GM21786 (cell line): Measurements from ENCODE around the gene TMEM225B.
"Not testable (repeated sequence)": the region's sequence is repeated elsewhere in the genome, so short reads cannot be mapped to it uniquely, and the experiment has no call there.

Source experiments
- ATAC-seq: cut with Tn5 transposase; IDR thresholded peaks from one replicate; pipeline ENCODE4 v1.9.1; 2021; ENCODE audit not compliant: unreplicated experiment

Gene TMEM225B

GRCh38 chr7:99623091-99623693 lies 25.1 kb downstream of the TMEM225B start:
- ATAC-seq = no peak

GRCh38 chr7:99623702-99624447 lies 25.8 kb downstream of the TMEM225B start:
- ATAC-seq = no peak

- ATAC-seq = no peak
These were observed 26.4 kb downstream of the TMEM225B start for GRCh38 chr7:99624484-99624883.

DNA sequence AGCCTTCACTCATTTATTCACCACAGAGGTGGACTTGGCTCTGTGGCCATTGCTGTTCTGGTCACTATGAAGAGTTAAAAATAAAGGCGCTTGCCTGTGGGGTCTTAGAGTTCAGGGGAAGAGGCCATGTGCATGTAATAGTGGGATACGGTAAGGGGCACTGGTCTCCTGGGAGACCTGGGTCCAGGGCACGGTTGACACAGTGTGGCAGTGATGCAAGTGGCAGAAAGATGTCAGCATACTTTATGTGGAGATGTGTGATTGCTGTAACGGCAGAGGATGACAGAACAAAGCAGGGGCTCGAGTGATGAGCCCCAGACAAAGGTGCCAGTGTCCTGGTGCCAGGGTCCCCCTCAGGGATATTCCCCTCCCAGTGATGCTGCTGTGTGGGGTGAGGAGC lies 27.3 kb downstream of the TMEM225B start:
- no peak for ATAC-seq

DNA sequence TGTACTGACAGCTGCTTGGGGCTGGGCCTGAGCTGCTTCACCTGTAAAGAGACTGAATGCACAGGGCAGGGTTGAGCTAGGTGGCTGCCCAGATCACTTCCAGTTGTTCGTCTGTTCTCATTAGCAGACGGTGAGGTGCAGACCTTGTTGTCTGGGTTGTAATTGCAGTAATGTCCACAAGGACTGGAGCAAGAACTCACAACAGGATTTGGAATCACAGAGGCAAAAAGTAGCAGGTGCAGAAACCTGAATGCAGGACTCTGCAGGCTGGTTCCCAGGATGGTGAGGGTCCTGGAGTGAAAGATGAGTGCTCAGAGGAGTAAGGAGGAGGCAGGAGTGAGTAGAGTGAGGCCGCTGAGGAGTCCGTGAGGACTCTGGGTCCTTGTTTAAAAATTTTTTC lies 27.9 kb downstream of the TMEM225B start:
- no peak for ATAC-seq

- ATAC-seq = no peak
These were observed 28.6 kb downstream of the TMEM225B start for GRCh38 chr7:99626661-99627060.

- no peak for ATAC-seq
These were observed 29.4 kb downstream of the TMEM225B start for GRCh38 chr7:99627513-99627912.

- ATAC-seq = no peak
These were observed 30.7 kb downstream of the TMEM225B start for GRCh38 chr7:99628471-99629465.

DNA sequence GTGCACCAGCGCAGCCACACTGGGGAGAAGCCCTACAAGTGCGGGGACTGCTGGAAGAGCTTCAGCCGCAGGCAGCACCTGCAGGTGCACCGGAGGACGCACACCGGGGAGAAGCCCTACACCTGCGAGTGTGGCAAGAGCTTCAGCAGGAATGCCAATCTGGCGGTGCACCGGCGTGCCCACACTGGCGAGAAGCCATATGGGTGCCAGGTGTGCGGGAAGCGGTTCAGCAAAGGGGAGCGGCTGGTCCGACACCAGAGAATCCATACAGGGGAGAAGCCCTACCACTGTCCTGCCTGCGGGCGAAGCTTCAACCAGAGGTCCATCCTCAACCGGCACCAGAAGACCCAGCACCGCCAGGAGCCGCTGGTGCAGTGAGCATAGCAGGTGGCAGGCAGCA lies 31.6 kb downstream of the TMEM225B start:
- no peak for ATAC-seq

DNA sequence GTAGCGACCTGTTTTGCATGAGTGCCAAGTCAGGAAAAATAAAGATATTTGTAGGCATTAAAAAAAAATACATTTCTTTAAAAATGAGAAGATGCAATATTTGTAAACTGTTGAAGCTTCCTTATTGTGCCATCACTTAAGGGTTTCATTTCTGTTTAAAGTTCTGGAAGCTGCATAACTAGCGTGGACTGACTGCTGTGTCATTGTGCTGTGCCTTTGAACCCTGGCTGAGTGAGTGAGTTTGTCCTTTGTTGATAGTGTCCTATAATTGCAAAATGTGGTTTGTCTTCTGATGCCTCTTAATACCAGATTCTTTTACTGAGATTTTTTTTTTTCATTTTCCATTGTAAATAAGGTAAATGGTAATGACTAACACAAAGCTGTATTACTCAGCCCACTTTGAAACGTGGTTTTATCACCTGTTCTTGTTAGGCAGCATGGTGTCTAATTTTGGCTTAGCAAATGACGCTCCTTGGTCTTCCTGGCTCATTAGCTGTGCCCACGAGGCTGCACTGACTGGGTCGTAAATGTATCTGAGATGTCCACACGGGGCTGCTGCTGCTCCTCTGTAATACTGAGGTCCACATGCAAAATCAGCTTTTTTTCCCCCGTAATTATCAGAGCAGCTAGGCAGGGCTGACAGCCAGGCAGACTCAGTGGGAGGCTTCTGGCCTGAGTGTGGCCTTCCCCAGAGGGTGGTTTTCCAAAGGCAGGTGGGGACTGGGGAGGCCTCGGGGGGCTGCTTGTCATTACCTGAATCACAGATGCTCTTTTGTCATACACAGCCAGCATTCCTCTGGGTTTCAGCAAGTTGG lies 33.4 kb downstream of the TMEM225B start:
- no peak for ATAC-seq

- not testable (repeated sequence) for ATAC-seq
These were observed 39.3 kb downstream of the TMEM225B start for GRCh38 chr7:99637414-99637813.

DNA sequence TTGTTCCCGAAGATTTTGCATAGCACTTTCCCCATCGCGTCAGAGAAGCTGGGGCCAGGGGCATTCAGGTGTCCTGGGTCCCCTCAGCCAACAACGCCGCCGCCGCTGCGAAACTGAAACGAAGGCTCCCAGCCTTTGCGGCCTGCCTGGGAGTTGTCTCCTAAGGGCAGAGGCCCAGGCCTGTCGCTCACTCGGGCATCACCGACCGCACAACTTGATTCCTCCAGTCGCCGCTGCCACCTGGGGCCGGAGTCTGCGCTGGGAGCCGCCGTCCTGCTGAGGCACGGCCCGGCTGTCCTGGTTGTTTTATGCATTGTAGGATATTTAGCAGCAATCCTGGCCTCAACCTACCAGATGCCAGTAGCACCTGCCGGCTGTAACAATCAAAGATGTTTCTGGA lies 40.7 kb downstream of the TMEM225B start:
- no peak for ATAC-seq

GRCh38 chr7:99639267-99639666 lies 41.2 kb downstream of the TMEM225B start:
- no peak for ATAC-seq

DNA sequence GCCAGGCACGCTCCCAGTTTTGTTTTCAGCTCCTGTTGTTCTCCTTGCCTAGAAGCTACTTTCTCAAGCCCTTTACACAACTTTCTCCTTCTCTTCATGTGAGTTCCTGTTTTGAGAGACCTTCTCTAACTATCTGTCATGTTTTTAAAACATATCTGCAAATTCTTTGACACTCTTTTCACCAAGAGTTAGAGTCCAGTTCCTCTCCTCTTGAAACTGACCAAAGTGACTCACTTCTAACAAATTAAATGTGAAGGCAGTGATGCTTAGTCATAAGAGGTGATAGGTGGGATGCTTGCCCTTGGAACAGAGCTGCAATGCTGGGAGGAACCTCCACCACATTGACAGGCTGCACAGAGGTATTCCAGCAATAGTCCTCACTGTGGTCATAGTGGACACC lies 44.0 kb downstream of the TMEM225B start:
- ATAC-seq = no peak

DNA sequence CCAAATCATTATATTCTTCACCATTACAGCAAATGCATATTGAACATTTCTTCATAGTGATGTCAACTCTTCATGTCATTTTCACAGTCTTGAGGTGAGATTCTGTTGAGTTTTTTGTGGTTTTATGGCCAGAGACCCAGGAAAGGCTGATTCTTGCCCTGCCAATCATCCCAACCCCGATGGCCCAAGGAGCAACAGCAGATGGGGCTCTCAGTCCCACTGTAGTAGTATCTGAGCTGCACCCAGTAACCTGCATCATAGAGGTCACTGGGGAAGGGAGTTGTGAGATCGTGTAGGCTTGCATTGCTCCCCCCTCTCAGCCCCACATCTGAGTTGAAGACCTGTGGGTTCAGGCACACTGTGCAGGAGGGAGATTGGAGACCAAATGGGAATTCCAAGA lies 45.4 kb downstream of the TMEM225B start:
- ATAC-seq = no peak

DNA sequence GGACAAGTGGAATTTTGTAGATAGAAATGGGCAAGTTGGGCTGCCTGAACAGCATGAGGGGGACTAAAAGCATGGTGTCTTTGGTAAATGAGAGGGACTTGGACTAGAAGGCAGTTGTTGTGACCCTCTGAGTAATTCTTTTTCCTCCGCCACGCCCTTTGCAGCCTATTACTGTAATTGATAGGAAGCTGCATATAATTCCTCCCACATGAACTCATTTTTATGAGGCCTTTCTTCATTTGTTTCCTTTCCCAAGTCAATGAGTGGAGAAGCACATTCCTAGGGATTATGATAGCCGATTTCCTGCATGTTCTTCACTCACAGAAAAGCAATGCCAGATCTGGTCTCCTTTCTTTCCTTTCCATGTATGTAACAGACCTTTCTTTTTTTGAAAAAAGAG lies 46.4 kb downstream of the TMEM225B start:
- ATAC-seq = no peak

GRCh38 chr7:99645590-99645989 lies 47.5 kb downstream of the TMEM225B start:
- ATAC-seq = no peak

DNA sequence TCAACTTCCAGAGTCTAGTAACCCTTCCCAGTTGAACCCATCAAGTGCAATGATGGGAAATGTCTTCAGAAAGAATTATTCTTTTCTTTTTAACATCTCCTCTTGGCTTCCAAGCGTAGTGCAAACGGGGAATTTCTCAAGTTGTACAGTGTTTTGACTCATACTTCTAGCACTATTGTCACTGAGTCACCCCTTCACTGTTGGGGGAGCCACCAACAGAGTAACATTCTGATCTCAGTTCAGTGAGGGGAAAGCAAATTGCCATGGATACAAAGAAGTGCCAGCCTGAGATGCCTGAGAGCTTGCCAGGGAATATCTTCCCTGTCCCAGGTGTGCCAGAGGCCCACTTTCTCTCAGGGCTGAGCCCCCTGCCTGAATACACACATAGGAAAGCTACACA lies 50.8 kb downstream of the TMEM225B start:
- no peak for ATAC-seq

DNA sequence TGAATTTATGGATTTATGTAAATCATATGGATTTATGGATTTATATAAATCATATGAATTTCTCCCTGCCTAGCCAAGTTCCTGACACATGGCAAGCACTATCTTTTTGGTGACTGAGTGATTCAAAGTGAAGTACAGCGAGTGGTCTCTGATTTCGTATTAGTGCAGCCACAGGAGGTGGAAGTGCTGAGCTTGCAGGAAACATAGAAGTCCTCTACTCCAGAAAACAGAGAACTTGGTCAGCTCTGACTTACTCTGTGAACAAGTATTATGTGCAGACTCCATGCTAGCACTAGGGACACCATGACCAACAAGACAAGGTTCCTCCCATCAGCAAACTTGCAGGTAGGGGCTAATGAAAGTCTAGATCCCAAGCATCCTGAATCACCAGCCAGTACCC lies 53.2 kb downstream of the TMEM225B start:
- no peak for ATAC-seq

DNA sequence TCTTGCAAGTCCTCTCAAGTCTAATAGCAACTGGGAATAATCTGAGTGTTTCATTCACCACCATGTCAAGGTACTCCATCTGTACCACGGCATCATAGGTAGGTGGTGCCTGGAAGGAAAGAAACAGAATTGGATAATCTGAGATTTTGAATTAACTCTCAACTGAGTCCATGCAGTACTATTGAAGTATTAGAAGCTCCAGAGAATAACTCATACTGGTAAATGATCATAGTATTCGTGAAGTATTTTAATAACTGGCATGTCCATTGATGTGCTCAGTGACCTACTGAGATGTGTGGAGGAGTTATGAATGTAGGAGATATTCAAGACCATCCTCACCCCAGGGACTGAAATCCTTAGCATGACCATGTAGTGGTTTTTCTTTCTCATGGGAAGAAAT lies 54.6 kb downstream of the TMEM225B start:
- ATAC-seq = no peak

GRCh38 chr7:99653269-99653668 lies 55.2 kb downstream of the TMEM225B start:
- not testable (repeated sequence) for ATAC-seq
